CD4-positive, alpha-beta T cell treated with Interleukin-6 at 100 ng/mL for 8 hours (primary cell): ENCODE data around the gene NUSAP1.
"Not testable (repeated sequence)": the region's sequence is repeated elsewhere in the genome, so short reads cannot be mapped to it uniquely, and the experiment has no call there.

Experiments
- DNase-seq: peaks from one replicate; pipeline ENCODE4 v3.0.0-alpha.2; 2020; ENCODE audit warnings: mixed read lengths, low spot score

The NUSAP1 gene

GRCh38 chr15:41333026-41333562 is 413 bp downstream of the NUSAP1 start:
- DNase-seq: no peak

- DNase-seq: no peak
These were observed 1.8 kb downstream of the NUSAP1 start for GRCh38 chr15:41334293-41335120.

DNA sequence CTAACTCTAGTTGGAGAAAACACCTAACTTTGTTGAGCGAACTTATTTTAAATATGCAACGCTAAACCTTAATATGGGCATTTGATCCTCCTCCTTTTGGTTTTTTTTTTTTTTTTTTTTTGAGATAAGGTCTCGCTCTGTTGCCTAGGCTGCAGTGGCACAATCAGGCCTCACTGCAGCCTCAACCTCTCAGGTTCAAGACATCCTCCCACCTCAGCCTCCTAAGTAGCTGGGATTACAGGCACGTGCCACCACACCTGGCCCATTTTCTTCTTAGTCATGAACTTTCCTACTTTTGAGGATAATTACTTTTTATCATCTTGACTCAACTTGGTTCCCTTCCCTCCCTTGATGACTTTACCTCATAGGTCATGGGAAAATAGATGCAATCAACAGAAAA is 3.9 kb downstream of the NUSAP1 start:
- no peak for DNase-seq

GRCh38 chr15:41337047-41337446 is 4.4 kb downstream of the NUSAP1 start:
- no peak for DNase-seq

DNA sequence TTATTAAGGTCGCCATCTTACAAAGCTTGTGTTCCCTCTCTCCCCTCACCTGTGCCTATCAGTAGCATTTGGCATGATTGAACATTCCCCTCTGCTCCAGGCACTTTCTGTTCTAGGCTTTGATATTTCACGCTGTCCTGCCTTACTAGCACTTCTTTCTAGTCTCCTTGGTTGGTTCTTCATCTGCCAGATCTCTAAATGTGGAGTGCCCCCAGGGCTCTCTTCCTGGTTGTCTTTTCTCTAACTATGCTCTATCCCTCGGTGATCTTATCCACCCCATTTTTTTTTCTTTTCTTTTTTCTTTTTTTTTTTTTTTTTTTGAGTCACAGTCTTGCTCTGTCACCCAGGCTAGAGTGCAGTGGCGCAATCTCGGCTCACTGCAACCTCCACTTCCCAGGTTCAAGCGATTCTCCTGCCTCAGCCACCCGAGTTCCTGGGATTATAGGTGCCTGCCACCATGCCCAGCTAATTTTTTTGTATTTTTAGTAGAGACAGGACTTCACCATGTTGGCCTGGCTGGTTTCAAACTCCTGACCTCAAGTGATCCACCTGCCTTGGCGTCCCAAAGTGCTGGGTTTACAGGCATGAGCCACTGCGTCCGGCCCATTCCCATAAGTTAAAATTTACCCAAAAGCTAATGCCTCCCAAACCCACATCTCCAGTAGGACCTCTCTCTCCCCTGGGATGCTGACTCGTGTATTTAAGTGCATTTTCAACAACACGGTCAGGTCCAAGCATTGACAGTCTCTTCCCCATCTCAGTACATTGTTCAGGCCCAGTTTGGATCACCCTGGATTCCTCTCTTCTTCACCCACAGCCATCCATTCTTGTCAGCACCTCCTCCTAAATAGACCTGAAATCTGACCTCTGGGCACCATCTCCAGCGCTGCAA is 5.2 kb downstream of the NUSAP1 start:
- DNase-seq: no peak

GRCh38 chr15:41340189-41340695 is 7.6 kb downstream of the NUSAP1 start:
- no peak for DNase-seq

- no peak for DNase-seq
These were observed 8.8 kb downstream of the NUSAP1 start for GRCh38 chr15:41341519-41341918.

- no peak for DNase-seq
These were observed 14.6 kb downstream of the NUSAP1 start for GRCh38 chr15:41347236-41347635.

DNA sequence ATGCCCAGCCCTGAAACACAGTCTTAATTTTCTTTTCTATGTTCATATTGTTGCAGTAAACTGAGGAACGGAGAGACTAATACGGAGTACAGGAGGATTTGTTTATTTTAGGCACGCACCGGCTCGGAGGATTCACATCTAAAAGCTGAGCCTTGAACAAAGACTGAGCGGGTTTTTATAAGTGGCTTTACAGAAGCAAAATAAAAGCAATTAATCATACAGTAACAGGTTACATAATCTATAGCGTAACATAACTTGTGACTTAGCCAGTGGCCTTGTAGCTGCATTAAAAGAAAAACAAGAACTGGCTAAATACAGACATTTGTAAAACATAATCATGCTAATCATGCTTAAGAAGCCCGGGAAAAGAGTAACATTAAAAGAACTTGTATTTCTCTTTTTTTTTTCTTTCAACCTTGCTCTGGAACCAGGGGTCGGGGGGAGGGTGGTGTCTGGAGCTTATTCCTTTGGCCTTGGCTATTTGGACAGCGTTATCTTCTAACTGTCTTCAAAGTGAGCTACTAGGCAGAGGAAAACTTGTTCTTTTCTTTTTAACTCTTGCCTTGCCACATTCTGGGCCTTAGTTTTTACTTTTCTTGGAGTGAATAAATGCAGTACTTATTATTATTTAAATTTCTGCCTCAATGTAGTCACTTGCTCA is 17.5 kb downstream of the NUSAP1 start:
- no peak for DNase-seq

DNA sequence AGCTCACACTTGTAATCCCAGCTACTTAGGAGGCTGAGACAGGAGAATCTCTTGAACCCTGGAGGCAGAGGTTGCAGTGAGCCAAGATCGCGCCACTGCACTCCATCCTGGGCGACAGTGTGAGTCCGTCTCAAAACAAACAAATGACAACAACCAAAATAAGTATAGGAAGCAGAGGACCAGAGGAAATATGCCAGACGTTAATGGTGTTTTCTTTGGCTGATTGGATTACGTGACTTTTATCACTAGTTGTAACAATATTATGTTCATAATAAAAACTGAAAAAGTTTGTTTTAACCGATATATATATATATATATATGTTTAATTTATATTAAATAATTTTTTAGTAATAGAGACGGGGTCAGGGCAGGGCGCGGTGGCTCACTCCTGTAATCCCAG is 21.7 kb downstream of the NUSAP1 start:
- no peak for DNase-seq

DNA sequence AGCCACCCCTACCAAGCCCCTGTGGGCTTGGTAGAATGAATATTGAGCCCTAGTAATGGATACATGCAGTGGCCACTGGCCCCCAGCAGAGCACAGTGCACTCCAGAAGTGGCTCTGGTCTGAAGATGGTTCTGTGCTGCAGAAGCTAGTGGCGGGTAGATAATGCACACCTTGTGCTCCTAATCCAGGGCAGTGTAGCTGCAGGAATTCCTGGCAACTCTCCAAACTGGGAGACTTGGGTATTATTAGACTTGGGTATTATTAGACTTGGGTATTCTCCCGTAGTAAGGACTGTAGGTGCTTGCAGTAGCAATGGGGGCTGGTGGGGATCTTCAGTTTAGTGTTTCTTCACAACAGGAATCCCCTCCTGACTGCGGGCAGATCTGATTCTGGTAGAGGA is 34.7 kb downstream of the NUSAP1 start:
- DNase-seq: no peak

- DNase-seq: no peak
These were observed 45.3 kb downstream of the NUSAP1 start for GRCh38 chr15:41377978-41378377.

- DNase-seq: not testable (repeated sequence)
These were observed 51.5 kb downstream of the NUSAP1 start for GRCh38 chr15:41383974-41384749.

- no peak for DNase-seq
These were observed 55.0 kb downstream of the NUSAP1 start for GRCh38 chr15:41387646-41388045.

- DNase-seq: no peak
These were observed 60.0 kb downstream of the NUSAP1 start for GRCh38 chr15:41392659-41393058.

- DNase-seq: no peak
These were observed 62.2 kb downstream of the NUSAP1 start for GRCh38 chr15:41394924-41395323.

GRCh38 chr15:41396111-41396510 is 63.4 kb downstream of the NUSAP1 start:
- no peak for DNase-seq

DNA sequence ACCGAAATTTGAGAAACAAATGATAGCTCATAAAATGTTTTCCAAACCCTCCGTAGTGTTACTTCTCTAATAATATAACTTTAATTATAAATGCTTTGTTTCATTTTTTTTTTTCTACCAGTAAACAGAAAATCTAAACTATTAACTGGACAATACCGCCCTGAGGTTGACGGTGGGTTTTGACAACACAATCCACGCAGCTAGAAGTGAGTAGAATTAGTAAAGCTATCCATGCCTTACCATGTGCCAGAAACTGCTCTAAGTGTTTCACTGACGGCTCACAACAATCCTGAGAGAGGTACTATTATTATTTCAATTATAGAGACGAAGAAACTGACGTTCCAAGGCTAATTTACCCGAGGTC is 69.2 kb downstream of the NUSAP1 start:
- no peak for DNase-seq

GRCh38 chr15:41407341-41407740 is 74.7 kb downstream of the NUSAP1 start:
- DNase-seq: no peak

DNA sequence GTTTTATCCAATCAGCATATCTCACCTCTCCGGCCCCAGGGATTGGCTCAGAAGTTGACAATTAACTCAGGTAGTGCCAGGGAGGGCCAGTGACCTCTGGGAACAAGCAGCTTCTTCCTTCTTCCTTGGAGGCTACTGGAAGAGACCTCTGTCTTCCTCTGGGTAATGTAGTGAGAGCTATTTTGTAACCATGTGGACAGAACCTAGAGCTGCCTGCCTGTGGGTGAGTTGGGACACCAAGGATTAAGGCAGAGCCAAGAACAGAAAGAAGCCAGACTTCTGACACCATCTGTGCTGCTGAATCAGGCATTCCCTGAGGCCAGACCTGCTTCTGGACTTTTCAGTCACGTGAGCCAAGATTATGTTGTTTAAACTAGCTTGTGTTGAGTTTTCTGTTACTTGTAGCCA is 75.6 kb downstream of the NUSAP1 start:
- no peak for DNase-seq

- no peak for DNase-seq
These were observed 78.3 kb downstream of the NUSAP1 start for GRCh38 chr15:41411031-41411430.
